GM19025 (cell line): ENCODE measurements around the gene SLAMF1.
"Not testable (repeated sequence)": the region's sequence is repeated elsewhere in the genome, so short reads cannot be mapped to it uniquely, and the experiment has no call there.

Experiments used
- ATAC-seq: cut with Tn5 transposase; IDR thresholded peaks from one replicate; pipeline ENCODE4 v1.9.1; 2021; ENCODE audit warnings: mild to moderate bottlenecking, low read depth, moderate library complexity; ENCODE audit not compliant: unreplicated experiment

Gene SLAMF1

GRCh38 chr1:160640359-160641123, 6.3 kb downstream of the SLAMF1 start:
- no peak for ATAC-seq

GRCh38 chr1:160639652-160640051, 7.2 kb downstream of the SLAMF1 start:
- no peak for ATAC-seq

- no peak for ATAC-seq
These were observed 7.9 kb downstream of the SLAMF1 start for GRCh38 chr1:160638926-160639325.

- no peak for ATAC-seq
These were observed 8.3 kb downstream of the SLAMF1 start for GRCh38 chr1:160638540-160638857.

- no peak for ATAC-seq
These were observed 8.9 kb downstream of the SLAMF1 start for GRCh38 chr1:160637821-160638539.

- no peak for ATAC-seq
These were observed 9.8 kb downstream of the SLAMF1 start for GRCh38 chr1:160637065-160637464.

GRCh38 chr1:160636547-160636946, 10.3 kb downstream of the SLAMF1 start:
- ATAC-seq, result no peak

- no peak for ATAC-seq
These were observed 10.8 kb downstream of the SLAMF1 start for GRCh38 chr1:160636076-160636475.

GRCh38 chr1:160634543-160635491, 12.0 kb downstream of the SLAMF1 start:
- no peak for ATAC-seq

- no peak for ATAC-seq
These were observed 13.4 kb downstream of the SLAMF1 start for GRCh38 chr1:160633330-160633903.

- ATAC-seq, result no peak
These were observed 14.7 kb downstream of the SLAMF1 start for GRCh38 chr1:160631983-160632625.

GRCh38 chr1:160630523-160631451, 16.1 kb downstream of the SLAMF1 start:
- no peak for ATAC-seq

- ATAC-seq, result no peak
These were observed 17.3 kb downstream of the SLAMF1 start for GRCh38 chr1:160629286-160630210.

- no peak for ATAC-seq
These were observed 18.0 kb downstream of the SLAMF1 start for GRCh38 chr1:160628799-160629263.

- not testable (repeated sequence) for ATAC-seq
These were observed 19.1 kb downstream of the SLAMF1 start for GRCh38 chr1:160627677-160628289.

GRCh38 chr1:160626509-160627342, 20.1 kb downstream of the SLAMF1 start:
- no peak for ATAC-seq
